GM12873 (cell line): ENCODE data around the gene TET1.

Experiments
- CTCF ChIP-seq: IDR thresholded peaks from 2 replicates; pipeline ENCODE4 v1.5.1; 2012; ENCODE audit warnings: low read depth, mild to moderate bottlenecking, moderate library complexity, low read length, control low read depth; ENCODE audit not compliant: insufficient read depth; ENCODE audit errors: missing control alignments

The TET1 gene

GRCh38 chr10:68560186-68560942, at the start of gene TET1:
Gene TET1 (plus strand): TSS chr10:68560337. CDS start chr10:68572339, 12,002 bp downstream.
- TF ChIP-seq CTCF: no peak

- TF ChIP-seq CTCF: no peak
Observed at GRCh38 chr10:68516766-68517165, 43.4 kb upstream of the TET1 start.

GRCh38 chr10:68517188-68517587, 42.9 kb upstream of the TET1 start:
- no peak for TF ChIP-seq CTCF

GRCh38 chr10:68526634-68527307, 33.4 kb upstream of the TET1 start:
- no peak for TF ChIP-seq CTCF

- no peak for TF ChIP-seq CTCF
Observed at GRCh38 chr10:68536973-68537372, 23.2 kb upstream of the TET1 start.

GRCh38 chr10:68537796-68538195, 22.3 kb upstream of the TET1 start:
- TF ChIP-seq CTCF: no peak

GRCh38 chr10:68543004-68543918, 16.9 kb upstream of the TET1 start:
- TF ChIP-seq CTCF: no peak
